Psoas muscle (tissue), 8 donors: Measurements from ENCODE around the gene NUDT22. TPM values are rescaled to one million over a fixed set of nuclear protein-coding genes. Genes with fewer than 3 reads are reported as not detected.

ENCODE experiments used
- ATAC-seq, 4 donors: fragments of 200-7000 bp; cut with Tn5 transposase; one replicate each; pipeline ENCODE4 v1.9.1; 2020; ENCODE audit warnings: moderate library complexity in 3 of 4, mild to moderate bottlenecking in 2 of 4
- DNase-seq, 2 donors: peaks; one replicate each; pipeline ENCODE4 v3.0.0-alpha.2; 2020
- H3K27ac ChIP-seq: fragments of 200-600 bp; one replicate; pipeline ENCODE4 v1.8.0; 2022
- H3K27me3 ChIP-seq, 3 donors: fragments of 200-600 bp in 1 of 3; one replicate each; pipeline versions ENCODE4 v1.6.1 to v1.8.0; 2013 to 2022; ENCODE audit warnings: low read length in 2 of 3, mild to moderate bottlenecking in 2 of 3, moderate library complexity in 1 of 3; ENCODE audit not compliant: insufficient read depth in 3 of 3
- H3K36me3 ChIP-seq, 2 donors: fragments of 200-600 bp in 1 of 2; one replicate each; pipeline versions ENCODE4 v1.6.1 to v1.8.0; 2013 to 2022; ENCODE audit warnings: low read depth in 1 of 2, mild to moderate bottlenecking in 1 of 2, moderate library complexity in 1 of 2; ENCODE audit not compliant: insufficient read depth in 1 of 2
- H3K4me1 ChIP-seq: fragments of 200-600 bp; one replicate; pipeline ENCODE4 v1.8.0; 2022
- H3K4me3 ChIP-seq: fragments of 200-600 bp; one replicate; pipeline ENCODE4 v1.8.0; 2022; ENCODE audit warnings: mild to moderate bottlenecking
- H3K9me3 ChIP-seq: fragments of 200-600 bp; one replicate; pipeline ENCODE4 v1.8.0; 2022
- CTCF ChIP-seq: fragments of 200-600 bp; IDR thresholded peaks from one replicate; pipeline ENCODE4 v1.8.0; 2022; ENCODE audit warnings: antibody characterized with exemption
- WGBS, 3 donors: extraction: QIAGEN DNeasy Blood & Tissue Kit; methylation state at CpG; one replicate each; pipeline versions ENCODE4 v1.1.6 to v1.1.7; 2013; 5-methylcytosine and 5-hydroxymethylcytosine counted together
- intact Hi-C, 2 donors: fragments of 100-400 bp; cut with DNase I; formaldehyde crosslinking; loops; one replicate each; pipeline versions ENCODE4 v1.11.0 to v1.14.2; 2022
- polyA plus RNA-seq, 3 donors: library from polyadenylated mRNA; stranded (reverse); fragments of 200-250 nt; gene quantifications; one replicate each; pipeline ENCODE4 v1.2.3, GENCODE V29; 2013
- total RNA-seq, 4 donors: library from RNA; stranded (reverse); fragmentation: NEBNext Ultra II Directional in 2 of 4; extraction: Animal tissue kit (Norgen Biotek cat#: 25700) in 2 of 4; gene quantifications; one replicate each; pipeline versions ENCODE4 v1.2.1 to v1.2.4, GENCODE V29; 2021 to 2023
- donor health status: healthy with polysubstance abuse.
- donor health status: DM: no; HTN: no; CAD: no; lungs with moderate emphysema.
- donor health status: Bipolar disorder and iron deficiency.
- donor health status: healthy.
- donor health status: DM: yes; HTN: yes; CAD: no.
- donor health status: DM: no; HTN: no; CAD: no.
- donor health status: DM: no; HTN: no; CAD: no.
- donor health status: DM: yes; HTN: yes; CAD: no.

NUDT22 gene
- total and polyA plus RNA-seq, 7 donors, result 31.6 to 59.3 (median 43.5) TPM

- Histone ChIP-seq H3K4me3 (peak overlapping the region; percentile 58), H3K9me3 (no peaks in the 10 kb centered on the region), H3K36me3 (peaks cover 7 to 56% of the 10 kb centered on the region in 2 donors), H3K27ac (peak overlapping the region; percentile 71), H3K4me1 (peaks cover 11% of the 10 kb centered on the region), H3K27me3 (no peaks in the 10 kb centered on the region)
- 28 to 35% (median 34%) methylated on average over 22 to 30 of the region's 30 CpGs for WGBS, 3 donors
- peak; percentile 81 to 87 for DNase-seq
- intact Hi-C loops, result loop anchor here in 1 of 2 donors (5.0 kb wide), 1 partner anchor 95 kb away; the partner anchor contains the start of gene CATSPERZ
- TF ChIP-seq CTCF, result no peak
- peak; percentile 26 to 48 (median 38) for ATAC-seq
Measured at GRCh38 chr11:64207256-64208085, 18.6 kb upstream of the NUDT22 start.

- Histone ChIP-seq H3K9me3 (no peaks in the 10 kb centered on the region), H3K4me3 (peak overlapping the region; percentile 58), H3K4me1 (peaks cover 11% of the 10 kb centered on the region), H3K27me3 (no peaks in the 10 kb centered on the region), H3K36me3 (peaks cover 3 to 50% of the 10 kb centered on the region in 2 donors), H3K27ac (peak overlapping the region; percentile 71)
- no peak for TF ChIP-seq CTCF
- 62 to 73% (median 69%) methylated on average over 23 of the region's 23 CpGs for WGBS, 3 donors
- DNase-seq (no peak), ATAC-seq (peak in 1 of 4 donors; percentile 1)
- intact Hi-C loops, result loop anchor here in 1 of 2 donors (5.0 kb wide), 1 partner anchor 94 kb away; the partner anchor contains the start of gene CATSPERZ
Measured at GRCh38 chr11:64208086-64208795, 17.8 kb upstream of the NUDT22 start.

GRCh38 chr11:64208796-64209562 lies 17.1 kb upstream of the NUDT22 start:
- 73 to 81% (median 78%) methylated on average over 18 of the region's 18 CpGs for WGBS, 3 donors
- TF ChIP-seq CTCF, result no peak
- Histone ChIP-seq H3K4me3 (peak overlapping the region; percentile 58), H3K9me3 (no peaks in the 10 kb centered on the region), H3K36me3 (peaks cover 3 to 43% of the 10 kb centered on the region in 2 donors), H3K4me1 (peaks cover 11% of the 10 kb centered on the region), H3K27me3 (no peaks in the 10 kb centered on the region), H3K27ac (no peak overlapping the region)
- ATAC-seq (no peak), DNase-seq (no peak)
- intact Hi-C loops, result loop anchor here in 1 of 2 donors (5.0 kb wide), 1 partner anchor 93 kb away; the partner anchor contains the start of gene CATSPERZ

- 80 to 88% (median 85%) methylated on average over 8 of the region's 8 CpGs for WGBS, 3 donors
- intact Hi-C loops, result loop anchor here in 1 of 2 donors (5.0 kb wide), 1 partner anchor 93 kb away; the partner anchor contains the start of gene CATSPERZ
- H3K4me1 ChIP-seq, result peaks cover 6% of the 10 kb centered on the region
Measured at GRCh38 chr11:64209563-64209843, 16.6 kb upstream of the NUDT22 start.

More at GRCh38 chr11:64209563-64209843, 16.6 kb upstream of the NUDT22 start:
- Histone ChIP-seq H3K4me3 (no peak overlapping the region), H3K27me3 (no peaks in the 10 kb centered on the region), H3K36me3 (peaks cover 0 to 43% of the 10 kb centered on the region in 2 donors), H3K27ac (no peak overlapping the region), H3K9me3 (no peaks in the 10 kb centered on the region)
- ATAC-seq (no peak), DNase-seq (no peak)
- TF ChIP-seq CTCF, result no peak
